ENCODE results near the gene CASD1. TPM values are rescaled to one million over a fixed set of nuclear protein-coding genes. Genes with fewer than 3 reads are reported as not detected.

CASD1 gene
- total RNA-seq, 4 donors from 2014 or later: 2.3 to 28.3 (median 10.8) TPM

DNA sequence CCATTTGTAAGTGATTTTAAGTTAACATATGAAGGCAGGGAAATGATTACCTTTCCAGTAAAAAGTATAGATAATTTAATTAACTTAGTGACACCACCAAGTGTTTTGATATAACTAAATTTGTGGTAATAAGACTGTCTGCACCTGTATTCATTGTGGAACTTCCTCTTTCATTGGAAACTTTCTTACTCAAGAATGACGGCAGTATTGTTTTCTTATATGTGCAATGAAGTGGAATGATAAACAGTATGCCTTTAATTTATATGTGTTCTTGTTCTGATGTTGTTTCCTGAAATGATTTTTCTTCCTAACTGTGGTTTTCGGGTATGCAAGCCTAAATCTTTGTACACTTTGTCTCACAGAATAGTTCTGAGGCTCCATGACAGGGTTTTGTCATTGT lies 46.4 kb downstream of the CASD1 start:
- Histone ChIP-seq H3K27ac (no peak overlapping the region), H3K4me1 (no peaks in the 10 kb centered on the region), H3K36me3 (peaks cover 0 to 47% (median 0%) of the 10 kb centered on the region in 3 donors), H3K4me3 (no peak overlapping the region), H3K27me3 (no peaks in the 10 kb centered on the region), H3K9me3 (no peaks in the 10 kb centered on the region)
- intact Hi-C loops (cut with DNase I): no loop called here
- WGBS, 2 donors: 74 to 84% methylated on average over 2 of the region's 2 CpGs
- TF ChIP-seq POLR2A (IDR thresholded peaks at IDR 0.05): no peak
- TF ChIP-seq, protein P1, sequence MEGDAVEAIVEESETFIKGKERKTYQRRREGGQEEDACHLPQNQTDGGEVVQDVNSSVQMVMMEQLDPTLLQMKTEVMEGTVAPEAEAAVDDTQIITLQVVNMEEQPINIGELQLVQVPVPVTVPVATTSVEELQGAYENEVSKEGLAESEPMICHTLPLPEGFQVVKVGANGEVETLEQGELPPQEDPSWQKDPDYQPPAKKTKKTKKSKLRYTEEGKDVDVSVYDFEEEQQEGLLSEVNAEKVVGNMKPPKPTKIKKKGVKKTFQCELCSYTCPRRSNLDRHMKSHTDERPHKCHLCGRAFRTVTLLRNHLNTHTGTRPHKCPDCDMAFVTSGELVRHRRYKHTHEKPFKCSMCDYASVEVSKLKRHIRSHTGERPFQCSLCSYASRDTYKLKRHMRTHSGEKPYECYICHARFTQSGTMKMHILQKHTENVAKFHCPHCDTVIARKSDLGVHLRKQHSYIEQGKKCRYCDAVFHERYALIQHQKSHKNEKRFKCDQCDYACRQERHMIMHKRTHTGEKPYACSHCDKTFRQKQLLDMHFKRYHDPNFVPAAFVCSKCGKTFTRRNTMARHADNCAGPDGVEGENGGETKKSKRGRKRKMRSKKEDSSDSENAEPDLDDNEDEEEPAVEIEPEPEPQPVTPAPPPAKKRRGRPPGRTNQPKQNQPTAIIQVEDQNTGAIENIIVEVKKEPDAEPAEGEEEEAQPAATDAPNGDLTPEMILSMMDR (IDR thresholded peaks at IDR 0.05): no peak
- no peak for DNase-seq

DNA sequence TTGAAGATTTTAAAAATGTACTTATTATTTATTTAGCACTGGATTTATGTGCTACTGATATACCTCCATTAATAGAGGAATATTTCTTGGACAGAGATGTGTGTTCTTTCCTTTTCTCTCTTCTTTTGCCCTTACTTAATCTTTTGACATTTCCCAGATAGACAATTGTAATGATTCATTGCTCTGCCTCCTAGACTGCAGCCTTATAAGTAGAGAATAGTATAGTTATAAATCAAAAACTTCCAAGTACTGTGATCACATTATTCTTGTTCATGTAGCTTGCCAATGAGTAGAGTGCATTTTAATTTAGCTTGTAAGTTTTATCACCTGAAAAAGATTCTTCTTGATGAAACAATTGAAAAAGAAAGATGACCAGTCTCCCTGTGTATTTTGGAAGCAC lies 47.6 kb downstream of the CASD1 start:
- intact Hi-C loops (cut with DNase I): no loop called here

DNA sequence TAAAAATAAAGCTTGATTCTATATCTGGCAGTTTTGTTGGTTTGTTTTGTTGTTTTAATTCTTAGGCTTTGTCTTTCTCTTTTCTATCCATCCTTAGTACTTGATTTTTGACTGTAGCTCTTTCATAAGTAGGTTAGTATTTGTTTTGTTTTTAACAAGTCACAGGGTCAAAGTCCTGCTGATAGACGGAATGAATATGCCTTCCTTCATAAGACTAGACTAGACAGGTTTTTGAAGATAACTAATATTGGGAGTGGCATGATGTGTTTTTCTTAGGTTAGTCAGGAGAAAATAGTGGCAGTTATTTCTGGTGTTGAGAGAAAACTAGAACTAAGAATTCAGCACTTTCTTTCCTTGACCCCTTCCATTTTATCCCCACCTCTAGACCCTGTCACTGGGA lies 50.4 kb downstream of the CASD1 start:
- intact Hi-C loops (cut with DNase I): no loop called here
- Histone ChIP-seq H3K27ac (no peak overlapping the region), H3K27me3 (no peaks in the 10 kb centered on the region), H3K4me1 (no peaks in the 10 kb centered on the region), H3K36me3 (peaks cover 0 to 16% (median 0%) of the 10 kb centered on the region in 3 donors), H3K9me3 (no peaks in the 10 kb centered on the region), H3K4me3 (no peak overlapping the region)
- 40 to 78% methylated on average over 1 of the region's 1 CpG for WGBS, 2 donors
- no peak for DNase-seq
- TF ChIP-seq, protein P1 (IDR thresholded peaks at IDR 0.05): no peak
- no peak for TF ChIP-seq POLR2A (IDR thresholded peaks at IDR 0.05)

More for the DNA sequence above, 47.6 kb downstream of the CASD1 start:
- DNase-seq: no peak
- TF ChIP-seq POLR2A (IDR thresholded peaks at IDR 0.05): no peak
- TF ChIP-seq, protein P1 (IDR thresholded peaks at IDR 0.05): no peak
- H3K4me3 ChIP-seq: no peak overlapping the region
- no peaks in the 10 kb centered on the region for H3K9me3 ChIP-seq
- no peak overlapping the region for H3K27ac ChIP-seq
- H3K36me3 ChIP-seq: peaks cover 0 to 41% (median 0%) of the 10 kb centered on the region in 3 donors
- H3K4me1 ChIP-seq: no peaks in the 10 kb centered on the region
- H3K27me3 ChIP-seq: no peaks in the 10 kb centered on the region

DNA sequence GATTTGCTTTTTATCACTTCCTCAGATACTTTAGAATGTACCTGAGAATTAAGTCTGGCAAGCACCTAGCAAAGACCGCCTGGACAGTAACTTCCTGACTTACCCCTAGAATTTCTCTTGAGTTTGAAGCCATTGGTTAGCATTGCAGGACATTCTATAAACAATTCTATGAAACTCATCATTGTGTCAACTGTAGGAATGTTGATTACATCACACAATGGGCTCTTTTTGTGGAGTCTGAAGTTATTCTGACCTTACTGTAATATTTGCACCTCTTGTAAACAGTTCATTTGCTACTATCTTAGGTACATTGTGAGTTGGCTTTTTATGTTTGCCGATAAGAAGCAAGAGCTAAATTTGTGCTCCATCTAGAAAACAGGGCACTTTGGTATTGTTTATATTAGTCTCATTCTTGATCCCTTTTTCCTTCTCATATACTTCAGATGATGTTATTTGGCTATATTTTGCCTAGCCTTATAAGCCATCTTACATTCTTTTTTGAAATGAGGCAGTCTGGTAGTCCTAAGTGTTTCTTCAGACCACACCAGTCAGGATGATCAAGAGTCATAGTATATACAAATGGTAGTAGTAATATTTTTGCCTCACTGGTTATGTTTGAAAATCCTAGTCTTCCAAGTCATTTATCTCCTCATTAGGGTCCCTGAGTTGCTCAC lies 52.4 kb downstream of the CASD1 start:
- Histone ChIP-seq H3K27ac (no peak overlapping the region), H3K36me3 (peaks cover 0 to 4% (median 0%) of the 10 kb centered on the region in 3 donors), H3K9me3 (no peaks in the 10 kb centered on the region), H3K4me3 (no peak overlapping the region), H3K4me1 (no peaks in the 10 kb centered on the region), H3K27me3 (no peaks in the 10 kb centered on the region)
- intact Hi-C loops (cut with DNase I): no loop called here
- DNase-seq: no peak
- WGBS, 2 donors: 88 to 90% methylated on average over 2 of the region's 2 CpGs
- no peak for TF ChIP-seq POLR2A (IDR thresholded peaks at IDR 0.05)
- TF ChIP-seq, protein P1 (IDR thresholded peaks at IDR 0.05): no peak

DNA sequence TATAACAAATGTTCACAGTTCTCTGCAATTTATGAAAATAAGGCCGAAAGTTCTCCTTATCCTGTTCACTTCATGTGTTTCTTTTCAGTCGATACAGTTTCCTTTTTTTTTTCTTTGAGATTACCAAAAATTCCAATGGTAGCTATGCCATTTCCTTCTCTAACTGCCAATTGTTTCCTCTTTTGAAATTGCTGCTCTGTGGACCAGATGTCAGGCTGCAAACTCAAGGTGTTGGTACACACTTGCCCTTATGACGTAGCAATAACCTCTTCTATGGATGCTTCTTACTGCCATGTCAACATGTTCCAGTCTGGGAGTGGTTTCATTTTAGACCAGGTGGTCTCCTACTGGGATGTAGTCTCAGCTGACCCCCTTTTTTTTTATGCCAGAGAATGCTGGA lies 52.9 kb downstream of the CASD1 start:
- TF ChIP-seq POLR2A (IDR thresholded peaks at IDR 0.05): no peak
- TF ChIP-seq, protein P1 (IDR thresholded peaks at IDR 0.05): no peak
- 74 to 84% methylated on average over 3 of the region's 3 CpGs for WGBS, 2 donors
- no peak for DNase-seq

More for the DNA sequence above, 52.9 kb downstream of the CASD1 start:
- no peaks in the 10 kb centered on the region for H3K4me1 ChIP-seq
- no peak overlapping the region for H3K27ac ChIP-seq
- intact Hi-C loops (cut with DNase I): no loop called here
- no peak overlapping the region for H3K4me3 ChIP-seq
- no peaks in the 10 kb centered on the region for H3K9me3 ChIP-seq
- no peaks in the 10 kb centered on the region for H3K27me3 ChIP-seq
- peaks cover 0 to 4% (median 0%) of the 10 kb centered on the region in 3 donors for H3K36me3 ChIP-seq

All from esophagus squamous epithelium (tissue), 5 donors.